ENCODE data around the gene RHOB.
"Not testable (repeated sequence)": the region's sequence is repeated elsewhere in the genome, so short reads cannot be mapped to it uniquely, and the experiment has no call there.

The RHOB gene

GRCh38 chr2:20430461-20431300 lies 16.2 kb upstream of the RHOB start:
- Histone ChIP-seq H3K27ac (no peak overlapping the region), H3K9ac (ENCODE audit: insufficient read length) (no peak overlapping the region), H3K9me3 (ENCODE audit: low read depth, low read length) (no peaks in the 10 kb centered on the region), H3K36me3 (ENCODE audit: insufficient read depth, low read length) (no peaks in the 10 kb centered on the region), H3K4me3 (no peak overlapping the region)
- DNase-seq (ENCODE audit: low read depth, low spot score), result no peak
- TF ChIP-seq POLR2AphosphoS5 (IDR thresholded peaks at IDR 0.05; ENCODE audit: borderline replicate concordance, low read depth, low read length) (no peak), EZH2 (IDR thresholded peaks at IDR 0.05) (no peak), FOXP2 (optimal IDR thresholded peaks at IDR 0.05; ENCODE audit: control extremely low read depth, extremely low read length, insufficient read depth) (no peak)

GRCh38 chr2:20431301-20431698 lies 15.6 kb upstream of the RHOB start:
- Histone ChIP-seq H3K4me3 (no peak overlapping the region), H3K36me3 (ENCODE audit: insufficient read depth, low read length) (no peaks in the 10 kb centered on the region), H3K27ac (no peak overlapping the region), H3K9ac (ENCODE audit: insufficient read length) (no peak overlapping the region), H3K9me3 (ENCODE audit: low read depth, low read length) (no peaks in the 10 kb centered on the region)
- no peak for TF ChIP-seq EZH2 (IDR thresholded peaks at IDR 0.05)
- no peak for TF ChIP-seq POLR2AphosphoS5 (IDR thresholded peaks at IDR 0.05; ENCODE audit: borderline replicate concordance, low read depth, low read length)
- no peak for TF ChIP-seq FOXP2 (optimal IDR thresholded peaks at IDR 0.05; ENCODE audit: control extremely low read depth, extremely low read length, insufficient read depth)
- DNase-seq (ENCODE audit: low read depth, low spot score), result no peak

GRCh38 chr2:20431772-20432171 lies 15.1 kb upstream of the RHOB start:
- Histone ChIP-seq H3K4me3 (no peak overlapping the region), H3K9me3 (ENCODE audit: low read depth, low read length) (no peaks in the 10 kb centered on the region), H3K27ac (no peak overlapping the region), H3K9ac (ENCODE audit: insufficient read length) (no peak overlapping the region), H3K36me3 (ENCODE audit: insufficient read depth, low read length) (no peaks in the 10 kb centered on the region)
- TF ChIP-seq FOXP2 (optimal IDR thresholded peaks at IDR 0.05; ENCODE audit: control extremely low read depth, extremely low read length, insufficient read depth), result no peak
- no peak for TF ChIP-seq POLR2AphosphoS5 (IDR thresholded peaks at IDR 0.05; ENCODE audit: borderline replicate concordance, low read depth, low read length)
- no peak for TF ChIP-seq EZH2 (IDR thresholded peaks at IDR 0.05)
- DNase-seq (ENCODE audit: low read depth, low spot score), result no peak

- Histone ChIP-seq H3K27ac (no peak overlapping the region), H3K9me3 (ENCODE audit: low read depth, low read length) (no peaks in the 10 kb centered on the region), H3K36me3 (ENCODE audit: insufficient read depth, low read length) (no peaks in the 10 kb centered on the region), H3K4me3 (no peak overlapping the region), H3K9ac (ENCODE audit: insufficient read length) (no peak overlapping the region)
- TF ChIP-seq POLR2AphosphoS5 (IDR thresholded peaks at IDR 0.05; ENCODE audit: borderline replicate concordance, low read depth, low read length) (no peak), EZH2 (IDR thresholded peaks at IDR 0.05) (no peak)
- no peak for DNase-seq (ENCODE audit: low read depth, low spot score)
Measured at GRCh38 chr2:20432714-20433113, 14.2 kb upstream of the RHOB start.

GRCh38 chr2:20433249-20433648 lies 13.6 kb upstream of the RHOB start:
- H3K9me3 ChIP-seq (ENCODE audit: low read depth, low read length), result no peaks in the 10 kb centered on the region
- DNase-seq (ENCODE audit: low read depth, low spot score), result no peak
- no peaks in the 10 kb centered on the region for H3K36me3 ChIP-seq (ENCODE audit: insufficient read depth, low read length)
- no peak overlapping the region for H3K9ac ChIP-seq (ENCODE audit: insufficient read length)
- TF ChIP-seq EZH2 (IDR thresholded peaks at IDR 0.05) (no peak), FOXP2 (optimal IDR thresholded peaks at IDR 0.05; ENCODE audit: control extremely low read depth, extremely low read length, insufficient read depth) (no peak), POLR2AphosphoS5 (IDR thresholded peaks at IDR 0.05; ENCODE audit: borderline replicate concordance, low read depth, low read length) (no peak)
- H3K27ac ChIP-seq, result no peak overlapping the region
- no peak overlapping the region for H3K4me3 ChIP-seq

GRCh38 chr2:20433946-20434553 lies 12.8 kb upstream of the RHOB start:
- Histone ChIP-seq H3K27ac (no peak overlapping the region), H3K9ac (ENCODE audit: insufficient read length) (no peak overlapping the region), H3K4me3 (no peak overlapping the region), H3K9me3 (ENCODE audit: low read depth, low read length) (no peaks in the 10 kb centered on the region), H3K36me3 (ENCODE audit: insufficient read depth, low read length) (no peaks in the 10 kb centered on the region)
- no peak for DNase-seq (ENCODE audit: low read depth, low spot score)
- TF ChIP-seq FOXP2 (optimal IDR thresholded peaks at IDR 0.05; ENCODE audit: control extremely low read depth, extremely low read length, insufficient read depth) (no peak), POLR2AphosphoS5 (IDR thresholded peaks at IDR 0.05; ENCODE audit: borderline replicate concordance, low read depth, low read length) (no peak), EZH2 (IDR thresholded peaks at IDR 0.05) (no peak)

- Histone ChIP-seq H3K9ac (ENCODE audit: insufficient read length) (no peak overlapping the region), H3K27ac (no peak overlapping the region), H3K4me3 (no peak overlapping the region), H3K36me3 (ENCODE audit: insufficient read depth, low read length) (no peaks in the 10 kb centered on the region), H3K9me3 (ENCODE audit: low read depth, low read length) (no peaks in the 10 kb centered on the region)
- TF ChIP-seq POLR2AphosphoS5 (IDR thresholded peaks at IDR 0.05; ENCODE audit: borderline replicate concordance, low read depth, low read length) (no peak), EZH2 (IDR thresholded peaks at IDR 0.05) (no peak), FOXP2 (optimal IDR thresholded peaks at IDR 0.05; ENCODE audit: control extremely low read depth, extremely low read length, insufficient read depth) (no peak)
- no peak for DNase-seq (ENCODE audit: low read depth, low spot score)
Measured at GRCh38 chr2:20434588-20435294, 12.1 kb upstream of the RHOB start.

- not testable (repeated sequence) for H3K27ac ChIP-seq; DNase-seq (ENCODE audit: low read depth, low spot score); H3K9ac ChIP-seq (ENCODE audit: insufficient read length); H3K36me3 ChIP-seq (ENCODE audit: insufficient read depth, low read length); H3K4me3 ChIP-seq; H3K9me3 ChIP-seq (ENCODE audit: low read depth, low read length)
Measured at GRCh38 chr2:20435456-20435855, 11.4 kb upstream of the RHOB start.

Measured in SK-N-MC (cell line).